Measurements from ENCODE around the gene ZNF732.
"Not testable (repeated sequence)": the region's sequence is repeated elsewhere in the genome, so short reads cannot be mapped to it uniquely, and the experiment has no call there.

ZNF732 gene

GRCh38 chr4:243426-243825, 61.8 kb downstream of the ZNF732 start (continued):
- TF ChIP-seq TOX (CRISPR knock-in tag; IDR thresholded peaks at IDR 0.05; ENCODE audit: borderline replicate concordance) = no peak
- TF ChIP-seq ZNF70 (CRISPR knock-in tag; IDR thresholded peaks at IDR 0.05) = no peak
- TF ChIP-seq CSDC2 (CRISPR knock-in tag; IDR thresholded peaks at IDR 0.05) = no peak

GRCh38 chr4:242121-242848, 63.0 kb downstream of the ZNF732 start:
- no peak for TF ChIP-seq POU6F1 (CRISPR knock-in tag; IDR thresholded peaks at IDR 0.05; ENCODE audit: borderline replicate concordance, low read depth)
- TF ChIP-seq GLIS3 (CRISPR knock-in tag; IDR thresholded peaks at IDR 0.05) = no peak
- TF ChIP-seq ARNTL (CRISPR knock-in tag; IDR thresholded peaks at IDR 0.05; ENCODE audit: borderline replicate concordance, low read depth) = no peak
- no peak for TF ChIP-seq SNAI2 (CRISPR knock-in tag; IDR thresholded peaks at IDR 0.05)
- no peak for TF ChIP-seq OSR1 (CRISPR knock-in tag; IDR thresholded peaks at IDR 0.05)
- TF ChIP-seq ISL1 (CRISPR knock-in tag; IDR thresholded peaks at IDR 0.05) = no peak
- no peak for TF ChIP-seq ZFP30 (CRISPR knock-in tag; IDR thresholded peaks at IDR 0.05)
- no peak for TF ChIP-seq TSHZ2 (CRISPR knock-in tag; IDR thresholded peaks at IDR 0.05)
- TF ChIP-seq BACH2 (CRISPR knock-in tag; IDR thresholded peaks at IDR 0.05; ENCODE audit: borderline replicate concordance) = no peak
- TF ChIP-seq CREB5 (CRISPR knock-in tag; IDR thresholded peaks at IDR 0.05; ENCODE audit: low read depth) = no peak

GRCh38 chr4:241411-241810, 63.9 kb downstream of the ZNF732 start:
- not testable (repeated sequence) for ATAC-seq

More at GRCh38 chr4:242121-242848, 63.0 kb downstream of the ZNF732 start:
- ATAC-seq = no peak

GRCh38 chr4:236028-236427, 69.2 kb downstream of the ZNF732 start:
- ATAC-seq = no peak
- no peak for TF ChIP-seq CREB5 (CRISPR knock-in tag; IDR thresholded peaks at IDR 0.05; ENCODE audit: low read depth)
- no peak for TF ChIP-seq ZC3H10 (CRISPR knock-in tag; IDR thresholded peaks at IDR 0.05)
- no peak for TF ChIP-seq TCF4 (CRISPR knock-in tag; IDR thresholded peaks at IDR 0.05; ENCODE audit: borderline replicate concordance)
- TF ChIP-seq BACH2 (CRISPR knock-in tag; IDR thresholded peaks at IDR 0.05; ENCODE audit: borderline replicate concordance) = no peak
- no peak for TF ChIP-seq ZNF8 (CRISPR knock-in tag; IDR thresholded peaks at IDR 0.05)
- TF ChIP-seq CSDC2 (CRISPR knock-in tag; IDR thresholded peaks at IDR 0.05) = no peak

GRCh38 chr4:234178-234577, 71.1 kb downstream of the ZNF732 start:
- no peak for ATAC-seq
- TF ChIP-seq RARB (CRISPR knock-in tag; IDR thresholded peaks at IDR 0.05) (no peak), PPARA (CRISPR knock-in tag; IDR thresholded peaks at IDR 0.05; ENCODE audit: borderline replicate concordance) (no peak), CSRNP3 (CRISPR knock-in tag; IDR thresholded peaks at IDR 0.05) (no peak), BACH2 (CRISPR knock-in tag; IDR thresholded peaks at IDR 0.05; ENCODE audit: borderline replicate concordance) (no peak), GLIS3 (CRISPR knock-in tag; IDR thresholded peaks at IDR 0.05) (no peak), ZFP30 (CRISPR knock-in tag; IDR thresholded peaks at IDR 0.05) (no peak), SNAI2 (CRISPR knock-in tag; IDR thresholded peaks at IDR 0.05) (no peak), ISL1 (CRISPR knock-in tag; IDR thresholded peaks at IDR 0.05) (no peak), ZNF8 (CRISPR knock-in tag; IDR thresholded peaks at IDR 0.05) (no peak), ESRRG (CRISPR knock-in tag; IDR thresholded peaks at IDR 0.05) (no peak), OSR1 (CRISPR knock-in tag; IDR thresholded peaks at IDR 0.05) (no peak), ZNF70 (CRISPR knock-in tag; IDR thresholded peaks at IDR 0.05) (no peak), ZNF565 (CRISPR knock-in tag; conservative IDR thresholded peaks at IDR 0.05; ENCODE audit: low read depth) (no peak), TCF4 (CRISPR knock-in tag; IDR thresholded peaks at IDR 0.05; ENCODE audit: borderline replicate concordance) (no peak), ZFP3 (CRISPR knock-in tag; IDR thresholded peaks at IDR 0.05) (no peak), TOX (CRISPR knock-in tag; IDR thresholded peaks at IDR 0.05; ENCODE audit: borderline replicate concordance) (no peak), ARNTL (CRISPR knock-in tag; IDR thresholded peaks at IDR 0.05; ENCODE audit: borderline replicate concordance, low read depth) (no peak), PATZ1 (CRISPR knock-in tag; IDR thresholded peaks at IDR 0.05; ENCODE audit: borderline replicate concordance) (no peak)
